ENCODE results near the gene PRPF40B. TPM values are rescaled to one million over a fixed set of nuclear protein-coding genes. Genes with fewer than 3 reads are reported as not detected.

Gene PRPF40B
- total RNA-seq, 2 donors from 2014 or later: 21.9 to 31.4 TPM

DNA sequence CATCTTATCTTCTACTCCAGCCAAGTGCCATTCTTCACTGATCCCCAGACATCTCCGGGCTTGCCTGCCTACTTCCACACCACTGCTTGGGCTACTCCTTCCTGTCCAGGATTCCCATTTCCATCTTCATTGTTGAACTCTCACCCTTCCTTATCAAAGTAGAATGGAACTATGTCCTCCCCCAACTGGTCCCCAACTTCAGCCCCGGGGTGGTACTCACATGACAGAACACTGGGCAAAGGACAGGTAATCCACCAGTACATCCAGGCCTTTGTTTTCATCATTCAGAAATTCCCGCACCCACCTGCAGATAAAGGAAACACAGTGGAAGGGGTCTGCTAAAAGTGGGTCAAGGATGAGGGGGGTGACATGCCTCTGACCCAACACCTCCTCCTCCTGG lies 38.4 kb downstream of the PRPF40B start:
- TF ChIP-seq, protein P1, sequence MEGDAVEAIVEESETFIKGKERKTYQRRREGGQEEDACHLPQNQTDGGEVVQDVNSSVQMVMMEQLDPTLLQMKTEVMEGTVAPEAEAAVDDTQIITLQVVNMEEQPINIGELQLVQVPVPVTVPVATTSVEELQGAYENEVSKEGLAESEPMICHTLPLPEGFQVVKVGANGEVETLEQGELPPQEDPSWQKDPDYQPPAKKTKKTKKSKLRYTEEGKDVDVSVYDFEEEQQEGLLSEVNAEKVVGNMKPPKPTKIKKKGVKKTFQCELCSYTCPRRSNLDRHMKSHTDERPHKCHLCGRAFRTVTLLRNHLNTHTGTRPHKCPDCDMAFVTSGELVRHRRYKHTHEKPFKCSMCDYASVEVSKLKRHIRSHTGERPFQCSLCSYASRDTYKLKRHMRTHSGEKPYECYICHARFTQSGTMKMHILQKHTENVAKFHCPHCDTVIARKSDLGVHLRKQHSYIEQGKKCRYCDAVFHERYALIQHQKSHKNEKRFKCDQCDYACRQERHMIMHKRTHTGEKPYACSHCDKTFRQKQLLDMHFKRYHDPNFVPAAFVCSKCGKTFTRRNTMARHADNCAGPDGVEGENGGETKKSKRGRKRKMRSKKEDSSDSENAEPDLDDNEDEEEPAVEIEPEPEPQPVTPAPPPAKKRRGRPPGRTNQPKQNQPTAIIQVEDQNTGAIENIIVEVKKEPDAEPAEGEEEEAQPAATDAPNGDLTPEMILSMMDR (IDR thresholded peaks at IDR 0.05): no peak
- no peak overlapping the region for H3K4me3 ChIP-seq
- peaks cover 28 to 48% of the 10 kb centered on the region in 2 donors for H3K4me1 ChIP-seq (ENCODE audit: control insufficient read depth in 1 of 2, low read depth in 2 of 2)
- H3K27me3 ChIP-seq (replicated peaks; ENCODE audit: insufficient read depth): no peaks in the 10 kb centered on the region
- peak overlapping the region in 1 of 2 donors; percentile 85 for H3K27ac ChIP-seq
- ATAC-seq (ENCODE audit: insufficient number of reproducible peaks, low FRiP score, low read depth): no peak
- H3K9me3 ChIP-seq: no peaks in the 10 kb centered on the region
- no peaks in the 10 kb centered on the region for H3K36me3 ChIP-seq
- no peak for DNase-seq (ENCODE audit: low spot score)

DNA sequence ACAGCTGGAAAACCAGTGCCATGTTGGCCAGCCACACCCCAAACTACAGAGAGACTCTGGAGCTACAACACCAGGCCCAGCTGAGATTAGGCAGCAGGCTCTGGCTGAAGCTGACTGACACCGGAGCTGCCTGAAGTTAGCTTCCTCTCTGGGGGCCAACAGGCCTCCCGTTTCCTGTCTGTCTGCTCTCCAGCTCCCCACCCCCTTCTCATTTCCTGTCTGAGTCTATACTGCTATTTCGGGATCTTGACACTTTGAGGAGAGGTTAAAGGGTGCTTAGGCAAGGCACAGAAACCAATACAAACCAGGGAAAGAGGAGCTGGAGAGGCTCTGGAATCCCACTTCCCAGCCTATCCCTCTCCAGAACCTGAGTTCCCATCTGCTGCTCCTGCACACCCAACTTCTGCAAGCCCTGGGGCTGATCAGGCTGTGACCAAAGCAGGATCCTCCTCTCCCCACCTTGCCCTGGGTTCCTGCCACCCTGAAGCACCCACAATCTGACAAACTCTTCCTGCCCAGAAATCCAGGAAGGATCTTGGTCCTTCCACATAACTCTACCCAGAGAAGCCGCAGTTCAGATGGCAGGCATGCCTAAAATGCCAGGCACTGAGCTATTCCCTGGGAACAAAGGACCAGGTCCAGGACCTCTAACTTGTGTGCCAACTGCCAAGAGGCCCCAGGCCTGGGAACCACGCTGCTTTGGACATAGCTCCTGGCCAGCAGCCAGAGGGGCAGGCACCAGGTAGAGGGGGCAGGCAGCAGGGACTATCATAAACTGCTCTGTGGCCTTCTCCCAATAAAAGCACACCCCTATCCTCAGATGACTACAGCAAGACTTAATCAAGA lies 39.9 kb downstream of the PRPF40B start:
- H3K4me3 ChIP-seq: no peak overlapping the region
- TF ChIP-seq, protein P1 (IDR thresholded peaks at IDR 0.05): no peak
- no peaks in the 10 kb centered on the region for H3K9me3 ChIP-seq
- H3K4me1 ChIP-seq (ENCODE audit: control insufficient read depth in 1 of 2, low read depth in 2 of 2): peaks cover 28 to 48% of the 10 kb centered on the region in 2 donors
- DNase-seq (ENCODE audit: low spot score) (no peak), ATAC-seq (ENCODE audit: insufficient number of reproducible peaks, low FRiP score, low read depth) (peak; percentile 41)
- no peaks in the 10 kb centered on the region for H3K27me3 ChIP-seq (replicated peaks; ENCODE audit: insufficient read depth)
- no peaks in the 10 kb centered on the region for H3K36me3 ChIP-seq
- H3K27ac ChIP-seq: peak overlapping the region; percentile 68 to 85

DNA sequence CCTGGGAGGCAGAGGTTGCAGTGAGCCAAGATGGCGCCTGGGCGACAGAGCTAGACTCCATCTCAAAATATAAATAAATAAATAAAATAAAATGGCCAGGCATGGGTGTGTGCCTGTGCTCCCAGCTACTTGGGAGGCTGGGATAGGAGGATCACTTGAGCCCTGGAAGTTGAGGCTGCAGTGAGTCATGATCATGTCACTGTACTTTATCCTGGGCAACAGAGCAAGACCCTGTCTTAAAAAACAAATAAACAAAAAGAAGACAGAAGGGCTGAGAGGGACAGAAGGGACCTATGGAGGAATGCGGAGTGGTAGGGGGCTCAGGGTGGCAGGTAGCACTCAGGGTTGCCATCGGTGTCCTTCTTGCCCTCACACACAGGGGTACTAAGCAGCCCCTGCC lies 40.8 kb downstream of the PRPF40B start:
- DNase-seq (ENCODE audit: low spot score): no peak
- Histone ChIP-seq H3K4me1 (ENCODE audit: control insufficient read depth in 1 of 2, low read depth in 2 of 2) (peaks cover 28 to 48% of the 10 kb centered on the region in 2 donors), H3K27ac (peak overlapping the region in 1 of 2 donors; percentile 85), H3K36me3 (no peaks in the 10 kb centered on the region), H3K9me3 (no peaks in the 10 kb centered on the region), H3K27me3 (replicated peaks; ENCODE audit: insufficient read depth) (no peaks in the 10 kb centered on the region), H3K4me3 (no peak overlapping the region)
- TF ChIP-seq, protein P1 (IDR thresholded peaks at IDR 0.05): no peak
- ATAC-seq (ENCODE audit: insufficient number of reproducible peaks, low FRiP score, low read depth): no peak

DNA sequence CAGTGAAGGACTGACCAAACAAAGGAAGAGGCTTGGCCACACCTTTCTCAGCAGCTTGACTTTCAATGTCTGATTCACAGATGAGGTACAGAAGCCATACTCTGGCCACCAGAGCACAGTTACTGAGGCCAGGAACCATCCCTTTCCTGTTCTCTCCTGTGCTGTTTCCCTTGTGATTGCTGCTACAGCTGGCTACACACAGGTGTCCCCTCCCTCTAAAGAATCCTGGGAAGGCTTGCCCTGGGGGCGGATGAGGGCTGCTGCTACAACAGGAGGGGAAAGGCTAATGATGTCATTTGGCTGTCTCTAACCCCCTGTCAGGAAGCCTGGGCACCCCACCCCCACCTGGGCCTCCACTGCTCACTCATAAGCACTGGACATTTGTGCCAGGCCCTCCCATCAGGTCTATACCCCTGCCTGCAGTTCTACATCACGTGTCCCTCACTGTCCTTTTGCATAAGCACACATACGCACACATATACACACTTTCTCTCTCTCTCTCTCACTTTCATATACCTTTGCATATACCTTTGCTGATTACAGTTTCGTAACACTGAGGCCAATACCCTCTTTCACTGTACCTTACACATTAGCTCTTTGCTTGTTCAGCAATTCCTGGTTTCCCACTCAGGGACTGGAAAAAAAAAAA lies 41.4 kb downstream of the PRPF40B start:
- TF ChIP-seq, protein P1 (IDR thresholded peaks at IDR 0.05): no peak
- ATAC-seq (ENCODE audit: insufficient number of reproducible peaks, low FRiP score, low read depth): no peak
- H3K4me1 ChIP-seq (ENCODE audit: control insufficient read depth in 1 of 2, low read depth in 2 of 2): peaks cover 28 to 48% of the 10 kb centered on the region in 2 donors

DNA sequence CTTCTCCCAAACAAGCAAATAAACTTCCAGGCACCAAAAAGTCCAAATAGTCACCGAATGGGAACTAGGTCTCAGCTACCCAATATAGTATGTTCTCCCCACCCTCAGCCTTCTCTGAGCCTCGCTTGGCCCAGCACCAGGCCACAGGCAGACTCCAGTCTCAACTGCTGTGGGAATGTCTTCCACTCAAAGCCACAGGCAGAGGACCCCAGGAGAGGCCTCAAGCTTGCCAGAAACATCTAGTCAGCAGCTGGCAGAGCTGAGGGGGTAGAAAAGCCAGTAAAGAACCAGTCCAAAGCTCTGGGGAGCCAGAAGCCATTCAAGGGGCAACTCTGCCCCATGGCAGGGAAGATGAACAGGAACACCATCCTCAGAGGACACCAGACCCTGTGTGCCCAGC lies 42.0 kb downstream of the PRPF40B start:
- Histone ChIP-seq H3K27ac (peak overlapping the region in 1 of 2 donors; percentile 85), H3K9me3 (no peaks in the 10 kb centered on the region), H3K4me3 (no peak overlapping the region), H3K27me3 (replicated peaks; ENCODE audit: insufficient read depth) (no peaks in the 10 kb centered on the region), H3K4me1 (ENCODE audit: control insufficient read depth in 1 of 2, low read depth in 2 of 2) (peaks cover 29 to 54% of the 10 kb centered on the region in 2 donors), H3K36me3 (no peaks in the 10 kb centered on the region)
- ATAC-seq (ENCODE audit: insufficient number of reproducible peaks, low FRiP score, low read depth) (no peak), DNase-seq (ENCODE audit: low spot score) (no peak)
- TF ChIP-seq, protein P1 (IDR thresholded peaks at IDR 0.05): no peak

More for the DNA sequence above, 41.4 kb downstream of the PRPF40B start:
- peak overlapping the region in 1 of 2 donors; percentile 85 for H3K27ac ChIP-seq
- H3K27me3 ChIP-seq (replicated peaks; ENCODE audit: insufficient read depth): no peaks in the 10 kb centered on the region
- no peaks in the 10 kb centered on the region for H3K36me3 ChIP-seq
- H3K4me3 ChIP-seq: no peak overlapping the region
- H3K9me3 ChIP-seq: no peaks in the 10 kb centered on the region
- no peak for DNase-seq (ENCODE audit: low spot score)
